HG02981 (cell line): Measurements from ENCODE around the gene TSEN15.

Experiments
- ATAC-seq: cut with Tn5 transposase; IDR thresholded peaks from one replicate; pipeline ENCODE4 v1.9.1; 2021; ENCODE audit warnings: mild to moderate bottlenecking, moderate library complexity; ENCODE audit not compliant: unreplicated experiment

Gene TSEN15

GRCh38 chr1:184051485-184052193, at the start of gene TSEN15:
TSS of gene TSEN15 (plus strand) at chr1:184051730. CDS start at chr1:184051756, 26 bp downstream.
- ATAC-seq: peak; percentile 97

- no peak for ATAC-seq
Observed at GRCh38 chr1:184002071-184002470, 49.5 kb upstream of the TSEN15 start.

DNA sequence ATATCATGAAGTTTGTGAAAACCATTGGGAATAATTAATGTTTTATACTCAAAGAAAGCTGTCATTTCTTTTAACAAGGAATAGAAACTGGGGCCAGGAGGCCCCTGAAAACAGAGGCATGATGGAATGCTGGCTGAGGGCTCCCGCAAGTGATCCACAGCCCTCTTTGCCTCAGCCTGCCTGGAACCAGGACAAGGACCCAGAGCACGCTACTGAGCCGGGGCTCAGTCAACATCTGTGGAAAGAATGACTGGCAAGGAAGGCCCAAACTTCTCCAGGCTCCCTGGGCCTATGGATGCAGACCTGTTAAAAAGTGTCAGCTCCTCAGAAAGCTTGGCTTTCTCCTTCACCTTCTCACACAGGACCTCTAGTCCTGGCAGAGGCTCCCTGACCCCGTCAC, 46.6 kb upstream of the TSEN15 start:
- no peak for ATAC-seq

DNA sequence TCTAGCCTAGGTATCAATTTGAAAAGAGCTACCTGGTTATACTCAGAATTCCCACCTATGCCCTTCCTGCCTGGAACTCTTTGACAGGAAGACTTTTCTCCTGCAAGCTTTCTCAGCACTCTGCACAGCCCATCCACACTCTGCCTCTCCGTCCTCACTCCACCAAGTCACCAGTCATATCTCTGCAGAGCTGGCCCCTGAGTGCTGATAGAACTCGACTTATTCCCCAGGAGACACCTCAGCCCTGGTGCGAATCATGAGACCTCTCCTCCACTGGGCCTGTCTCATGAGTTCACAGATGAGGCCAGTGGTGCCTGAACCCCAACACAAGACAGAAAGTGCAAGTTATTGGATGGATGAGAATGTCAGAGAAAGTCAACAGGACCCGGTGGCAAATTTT, 46.0 kb upstream of the TSEN15 start:
- no peak for ATAC-seq

- ATAC-seq: no peak
Observed at GRCh38 chr1:184010788-184011187, 40.7 kb upstream of the TSEN15 start.

- ATAC-seq: no peak
Observed at GRCh38 chr1:184012187-184012586, 39.3 kb upstream of the TSEN15 start.

DNA sequence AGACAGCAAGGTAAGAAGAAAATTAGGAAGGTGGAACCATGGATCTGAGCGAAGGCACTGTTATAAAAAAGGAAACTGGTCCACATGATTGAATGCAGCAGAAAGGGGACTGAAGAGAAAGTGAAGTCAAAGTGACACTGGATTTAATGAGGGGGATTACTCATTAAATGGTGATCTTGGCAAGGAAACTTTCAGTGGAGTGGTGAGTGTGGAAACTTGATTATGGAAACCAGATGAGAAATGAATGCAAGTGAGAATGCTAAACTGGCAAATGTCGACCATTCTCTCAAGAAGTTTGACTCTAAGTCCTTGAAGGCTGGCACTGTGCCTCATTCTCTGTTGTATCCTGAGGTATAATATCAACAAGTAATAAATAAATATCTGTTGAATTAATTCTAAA, 37.3 kb upstream of the TSEN15 start:
- no peak for ATAC-seq

DNA sequence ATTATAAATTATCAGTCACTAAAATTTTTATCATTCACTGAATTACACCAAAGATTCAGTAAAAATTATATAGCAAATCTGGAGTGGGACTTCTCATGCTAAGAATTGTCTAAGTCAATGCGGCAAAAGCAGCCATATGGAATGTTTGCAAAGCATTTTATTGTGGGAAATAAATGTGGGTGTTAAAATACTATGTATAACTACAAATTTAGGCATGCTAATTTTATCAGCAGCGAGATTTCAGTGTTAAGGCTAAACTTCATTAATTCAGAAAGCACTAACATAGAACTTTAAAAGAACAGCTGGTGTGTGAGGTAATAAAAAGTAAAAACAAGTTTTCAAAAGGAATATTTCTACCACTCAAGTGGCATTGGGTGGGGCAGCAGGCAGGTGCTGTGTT, 35.4 kb upstream of the TSEN15 start:
- no peak for ATAC-seq

GRCh38 chr1:184017306-184017705, 34.2 kb upstream of the TSEN15 start:
- ATAC-seq: no peak

GRCh38 chr1:184018622-184019021, 32.9 kb upstream of the TSEN15 start:
- ATAC-seq: no peak

DNA sequence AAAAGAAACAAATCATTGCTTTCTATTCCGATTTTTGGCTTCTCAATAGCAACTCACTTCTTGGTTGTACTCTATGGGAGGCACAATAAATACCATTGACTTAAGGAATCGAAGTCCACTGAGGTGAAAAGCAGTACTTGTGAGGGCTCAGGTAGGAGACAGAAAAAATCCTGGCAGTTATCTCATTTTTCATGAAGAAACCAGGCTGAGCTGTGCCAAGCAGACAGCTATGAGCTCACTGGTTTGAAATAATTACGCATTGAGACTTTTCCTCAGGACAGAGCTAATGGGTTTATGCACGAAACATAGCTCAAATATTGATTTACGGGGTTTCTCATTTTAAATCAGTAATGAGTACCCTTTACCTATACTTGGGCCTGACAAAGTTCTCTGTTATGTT, 32.5 kb upstream of the TSEN15 start:
- ATAC-seq: no peak

- no peak for ATAC-seq
Observed at GRCh38 chr1:184019506-184019905, 32.0 kb upstream of the TSEN15 start.

- ATAC-seq: no peak
Observed at GRCh38 chr1:184020328-184020727, 31.2 kb upstream of the TSEN15 start.

DNA sequence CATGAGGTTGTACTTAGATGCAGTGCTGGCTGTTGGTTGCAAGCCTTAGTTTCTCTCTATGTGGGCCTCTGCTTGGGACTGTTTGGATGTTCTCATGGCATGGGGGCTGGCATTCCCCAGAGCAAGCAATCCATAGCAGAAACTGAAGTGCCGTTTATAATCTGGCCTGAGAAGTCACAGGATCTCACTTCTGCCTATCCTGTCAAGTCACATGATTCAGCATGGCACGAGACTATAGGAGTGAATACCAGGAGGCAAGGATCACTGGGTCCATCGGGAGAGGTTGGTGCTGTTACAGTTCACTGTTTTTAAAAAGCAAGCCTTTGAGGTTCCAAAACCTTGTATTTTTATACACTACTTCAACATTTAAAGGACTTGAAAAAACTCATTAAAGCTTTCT, 30.7 kb upstream of the TSEN15 start:
- no peak for ATAC-seq

- no peak for ATAC-seq
Observed at GRCh38 chr1:184021728-184022127, 29.8 kb upstream of the TSEN15 start.

GRCh38 chr1:184022668-184023067, 28.9 kb upstream of the TSEN15 start:
- ATAC-seq: no peak

GRCh38 chr1:184023171-184023570, 28.4 kb upstream of the TSEN15 start:
- no peak for ATAC-seq

GRCh38 chr1:184025242-184025675, 26.3 kb upstream of the TSEN15 start:
- ATAC-seq: no peak

DNA sequence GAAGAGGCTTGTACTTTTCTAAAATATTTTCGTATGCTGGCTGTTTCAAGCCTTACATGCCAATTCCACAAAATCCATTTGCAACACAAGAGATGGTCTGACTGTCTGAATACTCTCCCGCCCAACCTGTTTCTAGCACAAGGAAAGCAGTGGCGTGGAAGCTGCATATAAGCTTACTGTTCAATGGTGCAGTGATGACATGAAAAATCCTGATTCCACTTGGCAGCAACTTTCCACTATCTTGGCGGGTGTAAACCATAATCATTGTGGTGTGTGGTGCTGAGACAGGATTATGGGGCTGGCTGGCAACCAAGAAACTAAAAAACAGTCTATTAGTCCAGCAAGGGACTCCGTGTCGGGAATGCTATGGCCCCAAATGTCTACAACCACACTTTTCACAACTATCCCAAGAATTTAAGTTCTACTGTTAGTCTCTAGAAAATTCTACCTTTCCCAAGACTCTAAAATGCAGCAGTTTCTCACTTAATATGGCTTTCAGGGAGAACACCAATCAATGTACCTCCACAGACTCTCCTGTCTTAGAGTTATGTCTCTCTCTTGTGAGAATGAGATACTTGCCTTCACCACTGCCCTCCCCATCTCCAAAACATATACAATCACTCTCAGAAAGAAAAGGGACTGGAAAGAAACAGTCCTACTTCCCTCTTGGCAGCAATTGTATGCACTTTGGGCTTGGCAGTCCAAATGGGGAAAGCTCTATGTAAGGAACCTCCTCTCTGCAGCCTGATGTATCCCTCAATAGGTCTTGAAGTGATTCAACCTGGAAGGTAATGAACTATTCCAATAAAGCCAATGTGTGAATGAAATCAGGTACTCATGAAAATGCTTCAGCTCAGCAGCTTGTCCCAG, 23.5 kb upstream of the TSEN15 start:
- no peak for ATAC-seq

DNA sequence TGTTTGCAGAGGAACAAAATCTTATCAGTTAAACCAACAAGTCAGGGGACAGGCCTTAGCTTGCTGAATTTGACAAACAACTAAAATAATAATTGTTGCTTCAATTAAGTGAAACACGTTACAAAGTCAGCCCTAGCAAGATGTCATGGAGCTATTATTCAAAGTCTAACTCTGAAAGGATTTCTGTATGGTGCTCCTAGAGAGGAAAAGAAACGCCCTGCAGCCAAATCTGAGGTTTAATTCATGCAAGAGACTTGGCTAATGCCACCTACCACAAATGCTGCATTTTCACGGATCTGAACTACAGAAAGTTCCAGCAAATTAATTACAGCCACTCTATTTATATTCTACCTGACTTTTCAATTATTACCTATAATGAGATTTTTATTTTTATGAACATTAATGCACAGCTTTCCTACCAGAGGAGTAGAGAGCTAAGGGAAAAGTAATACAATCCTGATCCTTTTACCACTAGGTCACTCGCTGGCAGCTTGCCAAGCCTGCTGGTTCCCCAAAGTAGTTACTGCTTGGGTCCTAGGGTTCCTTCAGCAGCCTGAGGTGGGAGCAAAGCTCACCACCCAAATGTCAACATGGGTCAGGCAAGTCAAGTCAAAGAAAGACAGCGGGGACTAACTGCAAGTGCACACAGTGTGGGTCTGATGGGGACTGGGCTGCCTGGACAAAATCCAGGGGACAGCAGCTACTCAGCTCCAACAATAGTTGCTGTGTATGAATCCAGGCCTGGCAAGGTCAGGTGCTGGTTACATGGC, 22.5 kb upstream of the TSEN15 start:
- no peak for ATAC-seq

DNA sequence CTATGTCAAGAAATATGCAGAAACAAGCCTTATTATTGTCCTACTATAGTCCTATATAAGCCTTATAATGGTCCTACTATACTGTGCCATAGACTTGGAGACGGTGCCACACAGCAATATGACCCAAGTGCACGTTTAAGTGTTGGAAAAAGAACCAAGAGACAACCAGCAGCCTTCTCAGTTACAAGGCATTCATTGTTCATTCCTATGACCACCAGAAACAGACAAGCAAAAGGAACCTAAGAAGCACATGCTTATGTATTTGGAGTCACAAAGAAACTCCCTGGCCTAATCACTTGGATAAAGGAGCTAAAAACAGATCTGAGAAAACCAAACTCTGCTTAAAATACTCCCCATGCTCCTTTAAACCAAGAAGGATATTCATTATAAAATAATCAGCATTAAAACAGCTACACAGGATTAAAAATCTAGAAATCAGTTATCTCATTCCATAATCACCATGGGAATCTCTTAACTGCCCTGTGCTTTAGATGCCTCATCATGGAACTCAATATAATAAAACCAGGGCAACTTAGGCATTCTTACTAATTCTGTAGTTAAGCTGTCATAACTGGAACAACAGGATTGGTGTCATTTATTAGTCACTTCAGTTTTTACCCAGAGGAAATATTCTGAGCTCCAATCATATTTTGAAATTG, 21.0 kb upstream of the TSEN15 start:
- no peak for ATAC-seq
